OCI-LY1 (cell line): Measurements from ENCODE around the gene OAF.

Experiments
- H2AFZ ChIP-seq: fragments of 200-600 bp; sonication (generic), shearing (Covaris generic); 2 replicates; pipeline ENCODE4 v1.6.0; 2014; ENCODE audit warnings: antibody characterized with exemption, mild to moderate bottlenecking, low read length
- H3F3A ChIP-seq: fragments of 200-600 bp; sonication (generic), shearing (Covaris generic); 2 replicates; pipeline ENCODE4 v1.6.0; 2014; ENCODE audit warnings: mild to moderate bottlenecking, antibody characterized with exemption, low read length, moderate library complexity; ENCODE audit not compliant: insufficient read depth
- H3K27ac ChIP-seq: fragments of 200-600 bp; sonication (generic); 2 replicates; pipeline ENCODE4 v1.5.1; 2014; ENCODE audit warnings: low read length, mixed run types, mild to moderate bottlenecking, low read depth; ENCODE audit not compliant: poor library complexity, severe bottlenecking
- H3K27me3 ChIP-seq: fragments of 200-600 bp; sonication (generic); 2 replicates; pipeline ENCODE4 v1.6.0; 2014; ENCODE audit warnings: antibody characterized with exemption, mild to moderate bottlenecking, low read length, moderate library complexity; ENCODE audit not compliant: insufficient read depth
- H3K36me3 ChIP-seq: fragments of 200-600 bp; sonication (generic); 2 replicates; pipeline ENCODE4 v1.6.1; 2014; ENCODE audit warnings: mild to moderate bottlenecking, antibody characterized with exemption, low read length, moderate library complexity, mixed read lengths; ENCODE audit not compliant: insufficient read depth
- H3K4me1 ChIP-seq: fragments of 200-600 bp; sonication (generic); 2 replicates; pipeline ENCODE4 v1.5.1; 2014; ENCODE audit warnings: mild to moderate bottlenecking, low read length, moderate library complexity; ENCODE audit not compliant: insufficient read depth, severe bottlenecking
- H3K4me2 ChIP-seq: fragments of 200-600 bp; sonication (generic), shearing (Covaris generic); 2 replicates; pipeline ENCODE4 v1.6.1; 2014; ENCODE audit warnings: low read length
- H3K4me3 ChIP-seq: fragments of 200-600 bp; sonication (generic); 2 replicates; pipeline ENCODE4 v1.5.1; 2014; ENCODE audit warnings: low read length, low read depth, mild to moderate bottlenecking, mixed read lengths; ENCODE audit not compliant: poor library complexity, severe bottlenecking
- H3K79me2 ChIP-seq: fragments of 200-600 bp; shearing (Covaris generic); 2 replicates; pipeline ENCODE4 v1.6.1; 2016; ENCODE audit warnings: mixed run types, low read length, mixed read lengths; ENCODE audit not compliant: insufficient read depth
- H3K9ac ChIP-seq: fragments of 200-600 bp; sonication (generic), shearing (Covaris generic); 2 replicates; pipeline ENCODE4 v1.6.1; 2014; ENCODE audit warnings: mild to moderate bottlenecking, low read length, mixed read lengths
- H3K9me2 ChIP-seq: fragments of 200-600 bp; sonication (generic), shearing (Covaris generic); 2 replicates; pipeline ENCODE4 v1.6.1; 2014; ENCODE audit warnings: low read depth, mild to moderate bottlenecking, low read length, mixed read lengths
- H3K9me3 ChIP-seq: fragments of 200-600 bp; shearing (Covaris generic); 2 replicates; pipeline ENCODE4 v1.6.1; 2014; ENCODE audit warnings: low read length, mixed read lengths
- H4K20me1 ChIP-seq: fragments of 200-600 bp; sonication (generic), shearing (Covaris generic); 2 replicates; pipeline ENCODE4 v1.6.0; 2016; ENCODE audit warnings: mild to moderate bottlenecking, low read length; ENCODE audit not compliant: insufficient read depth
- CTCF ChIP-seq: fragments of 200-600 bp; sonication (generic), shearing (Covaris generic); IDR thresholded peaks from 2 replicates; pipeline ENCODE4 v1.5.1; 2017; ENCODE audit warnings: mild to moderate bottlenecking, antibody characterized with exemption, low read length, moderate library complexity, mixed read lengths
- EZH2 ChIP-seq: fragments of 200-600 bp; sonication (generic), shearing (Covaris generic); IDR thresholded peaks from 2 replicates; pipeline ENCODE4 v1.8.0; 2017; ENCODE audit warnings: borderline replicate concordance, mixed run types, mild to moderate bottlenecking, antibody characterized with exemption, low read length, moderate library complexity, mixed read lengths

The OAF gene

GRCh38 chr11:120227228-120227852 is 16.5 kb downstream of the OAF start:
- no peak overlapping the region for H3K4me2 ChIP-seq
- H3K27ac ChIP-seq = no peak overlapping the region
- H3K9ac ChIP-seq = no peak overlapping the region
- TF ChIP-seq CTCF = no peak
- no peak for TF ChIP-seq EZH2
- no peaks in the 10 kb centered on the region for H3K36me3 ChIP-seq
- no peak overlapping the region for H3K4me3 ChIP-seq
- H3K9me3 ChIP-seq = no peaks in the 10 kb centered on the region
- no peaks in the 10 kb centered on the region for H3K9me2 ChIP-seq
- no peaks in the 10 kb centered on the region for H3K27me3 ChIP-seq
- no peaks in the 10 kb centered on the region for H3K79me2 ChIP-seq
- H3K4me1 ChIP-seq = no peaks in the 10 kb centered on the region
- H2AFZ ChIP-seq = no peak overlapping the region
- H4K20me1 ChIP-seq = no peaks in the 10 kb centered on the region
- H3F3A ChIP-seq = no peaks in the 10 kb centered on the region

- H4K20me1 ChIP-seq = no peaks in the 10 kb centered on the region
- H3F3A ChIP-seq = no peaks in the 10 kb centered on the region
- H3K36me3 ChIP-seq = no peaks in the 10 kb centered on the region
- no peak overlapping the region for H3K9ac ChIP-seq
- no peak overlapping the region for H3K4me3 ChIP-seq
- H3K4me2 ChIP-seq = no peak overlapping the region
- H3K4me1 ChIP-seq = no peaks in the 10 kb centered on the region
- no peak overlapping the region for H2AFZ ChIP-seq
- H3K79me2 ChIP-seq = no peaks in the 10 kb centered on the region
- TF ChIP-seq EZH2 (no peak), CTCF (peak; percentile 31; the same call in 1 of the 2 replicates)
- H3K27me3 ChIP-seq = no peaks in the 10 kb centered on the region
- H3K9me3 ChIP-seq = no peaks in the 10 kb centered on the region
- no peak overlapping the region for H3K27ac ChIP-seq
- no peaks in the 10 kb centered on the region for H3K9me2 ChIP-seq
Measured at GRCh38 chr11:120228794-120229384, 18.1 kb downstream of the OAF start.

- Histone ChIP-seq H3K9me3 (no peaks in the 10 kb centered on the region), H3K79me2 (no peaks in the 10 kb centered on the region), H3K4me1 (no peaks in the 10 kb centered on the region)
Measured at GRCh38 chr11:120229451-120230424, 18.9 kb downstream of the OAF start.

More at GRCh38 chr11:120229451-120230424, 18.9 kb downstream of the OAF start:
- Histone ChIP-seq H3K9me2 (no peaks in the 10 kb centered on the region), H3F3A (no peaks in the 10 kb centered on the region), H3K27ac (no peak overlapping the region), H3K4me2 (no peak overlapping the region), H2AFZ (no peak overlapping the region), H3K27me3 (no peaks in the 10 kb centered on the region), H3K4me3 (no peak overlapping the region), H3K36me3 (no peaks in the 10 kb centered on the region), H3K9ac (no peak overlapping the region), H4K20me1 (no peaks in the 10 kb centered on the region)
- no peak for TF ChIP-seq EZH2
- TF ChIP-seq CTCF = peak; percentile 49
